GM04504 (cell line): ENCODE results near the gene MAGEB4.
"Not testable (repeated sequence)": the region's sequence is repeated elsewhere in the genome, so short reads cannot be mapped to it uniquely, and the experiment has no call there.

Source experiments
- DNase-seq: peaks from one replicate; pipeline ENCODE4 v3.0.0-alpha.2; 2012; ENCODE audit warnings: low read depth

The MAGEB4 gene, protein sequence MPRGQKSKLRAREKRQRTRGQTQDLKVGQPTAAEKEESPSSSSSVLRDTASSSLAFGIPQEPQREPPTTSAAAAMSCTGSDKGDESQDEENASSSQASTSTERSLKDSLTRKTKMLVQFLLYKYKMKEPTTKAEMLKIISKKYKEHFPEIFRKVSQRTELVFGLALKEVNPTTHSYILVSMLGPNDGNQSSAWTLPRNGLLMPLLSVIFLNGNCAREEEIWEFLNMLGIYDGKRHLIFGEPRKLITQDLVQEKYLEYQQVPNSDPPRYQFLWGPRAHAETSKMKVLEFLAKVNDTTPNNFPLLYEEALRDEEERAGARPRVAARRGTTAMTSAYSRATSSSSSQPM

DNA sequence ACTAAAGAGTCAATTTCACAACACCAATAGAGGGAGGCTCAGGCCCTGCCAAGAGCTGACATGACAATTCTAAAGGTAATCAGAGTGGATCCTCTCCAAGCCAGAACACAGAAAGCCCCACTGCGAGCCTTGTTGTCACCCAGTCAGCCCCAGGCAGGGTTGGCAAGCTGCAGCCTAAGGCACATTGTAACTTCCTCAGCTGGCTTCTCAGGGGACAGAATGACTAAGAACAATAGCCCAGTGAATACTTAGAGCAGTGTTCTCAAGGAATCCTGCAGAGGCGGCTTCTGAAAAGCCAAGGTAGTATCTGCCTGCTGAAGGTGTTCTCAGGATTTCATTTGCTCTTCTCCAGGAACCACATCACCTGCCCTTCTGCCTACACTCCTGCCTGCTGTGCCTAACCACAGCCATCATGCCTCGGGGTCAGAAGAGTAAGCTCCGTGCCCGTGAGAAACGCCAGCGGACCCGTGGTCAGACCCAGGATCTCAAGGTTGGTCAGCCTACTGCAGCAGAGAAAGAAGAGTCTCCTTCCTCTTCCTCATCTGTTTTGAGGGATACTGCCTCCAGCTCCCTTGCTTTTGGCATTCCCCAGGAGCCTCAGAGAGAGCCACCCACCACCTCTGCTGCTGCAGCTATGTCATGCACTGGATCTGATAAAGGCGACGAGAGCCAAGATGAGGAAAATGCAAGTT, at the start of gene MAGEB4:
MAGEB4 (plus strand) TSS at position 277 of the 692 bp plus-strand sequence; CDS start at position 413, 136 bp downstream.
- DNase-seq = no peak

DNA sequence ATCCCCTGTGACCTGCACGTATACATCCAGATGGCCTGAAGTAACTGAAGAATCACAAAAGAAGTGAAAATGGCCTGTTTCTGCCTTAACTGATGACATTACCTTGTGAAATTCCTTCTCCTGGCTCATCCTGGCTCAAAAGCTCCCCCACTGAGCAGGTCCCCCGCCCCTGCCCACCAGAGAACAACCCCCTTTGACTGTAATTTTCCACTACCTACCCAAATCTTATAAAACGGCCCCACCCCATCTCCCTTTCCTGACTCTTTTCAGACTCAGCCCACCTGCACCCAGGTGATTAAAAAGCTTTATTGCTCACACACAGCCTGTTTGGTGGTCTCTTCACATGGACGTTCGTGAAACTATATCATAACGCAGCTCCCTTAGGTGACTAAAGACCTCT, 47.9 kb upstream of the MAGEB4 start:
- not testable (repeated sequence) for DNase-seq

DNA sequence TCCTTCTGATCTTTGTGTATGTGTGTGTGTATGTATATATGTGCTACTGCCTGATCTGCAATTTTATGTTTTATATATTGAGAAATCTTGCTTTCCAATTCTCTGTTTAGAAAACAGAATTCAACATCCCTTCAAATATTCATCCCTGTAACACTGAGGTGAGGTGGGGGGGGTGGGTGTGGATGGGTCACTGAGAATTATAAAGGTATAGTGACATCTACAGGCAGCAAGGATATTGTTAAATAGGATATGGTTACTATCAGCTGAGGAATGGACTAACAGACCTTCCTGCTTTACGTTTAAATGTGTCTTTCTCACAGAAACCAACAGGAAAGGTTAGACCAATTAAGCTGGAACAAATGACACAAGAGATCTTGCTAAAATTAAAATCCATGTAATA, 45.5 kb upstream of the MAGEB4 start:
- DNase-seq = no peak

DNA sequence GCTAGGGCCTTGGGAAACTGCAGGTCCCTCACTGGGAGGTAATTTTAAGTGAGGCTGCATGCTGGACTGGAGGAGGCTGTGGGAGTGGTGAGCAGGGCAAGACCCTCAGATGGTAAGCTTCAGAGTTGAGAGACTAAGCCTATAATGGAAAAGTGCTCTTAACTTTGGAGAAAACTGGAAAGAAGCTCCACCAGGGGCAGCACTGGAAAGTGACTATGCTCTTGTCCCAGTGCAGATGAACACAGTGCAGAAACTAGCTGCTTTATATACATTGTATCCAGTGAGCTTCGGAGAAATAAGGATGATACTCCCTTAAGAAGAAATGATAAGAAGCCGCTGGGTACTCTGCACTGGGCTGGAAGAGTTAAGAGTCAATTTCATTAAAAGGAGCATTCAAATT, 29.6 kb upstream of the MAGEB4 start:
- DNase-seq = no peak

DNA sequence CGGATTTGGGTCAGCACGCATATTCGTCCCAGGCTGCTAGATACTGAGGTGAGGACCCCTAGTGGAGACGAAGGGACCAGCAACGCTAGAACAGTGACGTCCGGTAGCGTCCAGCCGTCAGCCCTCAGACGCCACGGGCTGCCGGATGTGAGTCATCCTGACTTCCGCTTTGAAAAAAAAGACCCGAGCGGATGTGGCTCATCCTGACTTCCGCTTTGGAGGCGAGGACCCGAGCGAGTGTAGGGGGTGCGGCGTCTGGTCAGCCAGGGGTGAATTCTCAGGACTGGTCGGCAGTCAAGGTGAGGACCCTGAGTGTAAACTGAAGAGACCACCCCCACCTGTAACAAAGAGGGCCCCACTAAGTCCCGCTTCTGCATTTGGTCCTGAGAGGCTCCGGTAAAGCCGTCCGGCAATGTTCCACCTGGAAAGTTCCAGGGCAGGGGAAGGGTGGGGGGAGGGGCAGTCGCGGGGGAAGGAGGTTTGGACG, 26.4 kb upstream of the MAGEB4 start, which contains the start of gene MAGEB2:
MAGEB2 (plus strand) TSS at position 207 of the 487 bp plus-strand sequence. CDS start 3,018 bp downstream, outside the sequence.
- DNase-seq = no peak

DNA sequence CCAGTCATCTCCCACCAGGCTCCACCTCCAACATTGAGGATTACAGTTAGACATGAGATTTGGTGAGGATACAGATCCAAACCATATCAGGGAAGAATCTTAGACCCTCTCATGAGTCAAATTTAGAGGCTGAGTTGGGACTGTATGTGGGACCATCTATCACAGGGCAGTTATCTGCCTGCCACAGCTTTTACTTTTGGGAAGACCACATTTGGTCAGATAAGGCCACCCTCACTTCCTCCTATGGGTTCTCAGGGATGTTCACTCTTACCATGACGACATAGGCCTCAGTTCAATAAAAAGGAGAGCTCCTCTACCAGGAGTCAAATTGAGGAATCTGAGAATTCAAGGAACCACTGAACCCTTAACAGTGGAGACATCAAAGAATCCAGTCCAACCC, 24.3 kb upstream of the MAGEB4 start:
- no peak for DNase-seq

DNA sequence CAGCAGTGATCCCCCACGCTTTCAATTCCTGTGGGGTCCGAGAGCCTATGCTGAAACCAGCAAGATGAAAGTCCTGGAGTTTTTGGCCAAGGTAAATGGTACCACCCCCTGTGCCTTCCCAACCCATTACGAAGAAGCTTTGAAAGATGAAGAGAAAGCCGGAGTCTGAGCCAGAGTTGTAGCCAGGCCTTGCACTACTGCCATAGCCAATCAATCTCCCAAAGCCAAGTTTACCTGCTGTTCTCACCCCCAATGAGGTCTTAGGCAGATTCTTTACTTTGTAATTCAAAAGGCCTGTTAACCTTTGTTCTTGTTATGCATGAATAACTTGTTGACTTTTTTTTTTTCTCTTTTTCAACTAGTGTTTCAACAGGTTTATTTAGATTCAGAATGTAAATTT, 22.4 kb upstream of the MAGEB4 start:
- no peak for DNase-seq

DNA sequence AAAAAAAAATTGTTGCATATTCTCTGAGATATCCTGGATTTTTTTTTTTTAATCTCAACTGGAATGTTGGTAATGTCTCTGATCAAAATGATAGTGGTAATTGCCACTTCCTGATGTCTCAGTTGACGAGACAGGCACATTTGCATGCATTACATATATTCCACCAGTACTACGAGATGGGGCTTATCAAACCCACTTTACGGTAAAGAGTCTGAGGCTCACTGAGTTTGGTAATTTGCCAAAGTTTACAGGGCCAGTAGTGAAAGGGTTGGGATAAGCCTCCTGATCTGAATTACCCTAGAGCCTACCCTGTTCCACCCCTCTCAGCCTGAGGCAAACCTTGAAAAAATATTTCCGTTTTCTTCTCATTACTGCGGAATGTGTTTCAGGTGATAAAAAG, 21.1 kb upstream of the MAGEB4 start:
- no peak for DNase-seq

DNA sequence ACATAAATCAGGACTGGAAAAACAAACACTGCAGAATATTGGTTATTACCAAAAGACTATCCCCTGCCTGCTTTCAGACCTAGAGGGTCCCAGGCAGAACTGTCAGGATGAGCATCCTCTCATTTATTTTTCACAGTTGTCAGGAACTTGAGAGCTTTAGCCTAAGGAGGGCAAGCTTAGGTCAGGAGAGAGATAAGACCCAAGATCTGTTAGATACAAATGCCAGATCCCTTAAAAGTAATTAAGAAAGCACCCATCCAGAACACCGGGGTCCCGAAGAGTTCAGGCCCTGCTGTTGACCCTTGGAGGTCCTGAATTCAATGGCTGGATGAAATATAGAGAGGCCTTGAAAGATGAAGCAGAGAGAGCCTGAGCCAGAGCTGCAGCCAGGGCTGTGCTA, 17.3 kb upstream of the MAGEB4 start:
- no peak for DNase-seq

DNA sequence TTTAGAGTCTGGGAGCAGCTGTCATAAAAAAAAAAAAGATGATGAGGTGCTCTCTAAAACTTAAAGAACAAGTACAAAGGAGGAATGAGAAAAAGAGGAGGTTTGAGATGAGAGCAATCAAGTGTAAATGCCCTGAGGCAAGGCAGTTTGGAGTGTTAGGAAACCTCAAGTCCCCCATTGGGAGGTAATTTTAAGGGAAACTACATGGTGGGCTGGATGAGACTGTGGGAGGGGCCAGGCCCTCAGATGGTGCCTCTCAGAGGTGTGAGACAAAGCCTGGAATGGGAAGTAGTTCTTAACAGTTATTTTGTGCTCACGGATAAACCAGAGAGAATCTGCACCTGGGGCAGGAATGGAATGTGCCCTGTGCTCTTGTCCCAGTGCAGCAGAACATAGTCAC, 13.3 kb upstream of the MAGEB4 start:
- no peak for DNase-seq

DNA sequence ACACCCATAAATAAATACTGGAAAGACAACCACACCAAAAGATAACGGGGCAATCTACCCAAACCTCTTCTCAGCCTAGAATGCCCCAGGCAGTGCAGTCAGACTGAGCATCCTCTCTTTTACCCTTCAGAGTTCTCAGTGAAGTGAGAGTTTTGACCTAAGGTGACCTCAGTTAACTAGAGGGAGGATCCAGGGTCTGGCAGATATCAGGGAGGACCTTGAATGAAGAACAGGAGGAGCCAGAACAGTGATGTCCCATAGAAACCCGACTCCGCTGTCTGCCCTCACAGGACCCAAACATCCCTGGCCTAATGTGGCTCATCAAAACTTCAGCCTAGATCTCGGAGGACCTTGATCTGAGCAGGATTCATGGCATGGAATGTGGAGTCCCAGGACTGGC, 11.4 kb upstream of the MAGEB4 start, which contains the start of gene MAGEB3:
MAGEB3 (plus strand) TSS at position 263 of the 400 bp plus-strand sequence. CDS start 5,268 bp downstream, outside the sequence.
- no peak for DNase-seq

DNA sequence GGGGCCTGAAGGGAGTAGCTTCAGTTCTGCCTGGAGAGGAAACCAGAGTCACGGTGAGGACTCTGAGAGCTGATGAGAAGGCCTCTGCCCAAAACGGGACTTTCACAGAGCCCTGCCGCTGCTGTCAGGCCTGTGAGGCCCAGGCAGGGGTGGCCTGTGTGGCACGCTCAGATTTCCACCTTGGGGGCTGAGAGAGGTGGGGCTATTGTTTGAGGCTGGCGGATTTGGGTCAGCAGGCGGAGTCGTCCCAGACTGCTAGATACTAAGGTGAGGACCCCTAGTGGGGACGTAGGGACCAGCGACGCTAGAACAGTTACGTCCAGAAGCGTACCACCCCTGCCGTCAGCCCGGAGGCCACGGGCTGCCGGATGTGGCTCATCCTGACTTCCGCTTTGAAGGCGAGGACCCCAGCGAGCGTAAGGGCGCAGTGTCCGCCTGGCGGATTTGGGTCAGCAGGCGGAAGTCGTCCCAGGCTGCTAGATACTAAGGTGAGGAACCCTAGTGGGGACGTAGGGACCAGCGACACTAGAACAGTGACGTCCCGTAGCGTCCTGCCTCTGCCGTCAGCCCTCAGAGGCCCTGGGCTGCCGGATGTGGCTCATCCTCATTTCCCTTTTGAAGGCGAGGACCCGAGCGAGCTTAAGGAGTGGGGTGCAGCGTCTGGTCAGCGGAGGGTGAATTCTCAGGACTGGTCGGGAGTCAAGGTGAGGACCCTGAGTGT, 5.1 kb downstream of the MAGEB4 start, which contains the start of gene MAGEB1:
MAGEB1 (plus strand) TSS at position 378 of the 721 bp plus-strand sequence. CDS start 3,348 bp downstream, outside the sequence.
- no peak for DNase-seq

DNA sequence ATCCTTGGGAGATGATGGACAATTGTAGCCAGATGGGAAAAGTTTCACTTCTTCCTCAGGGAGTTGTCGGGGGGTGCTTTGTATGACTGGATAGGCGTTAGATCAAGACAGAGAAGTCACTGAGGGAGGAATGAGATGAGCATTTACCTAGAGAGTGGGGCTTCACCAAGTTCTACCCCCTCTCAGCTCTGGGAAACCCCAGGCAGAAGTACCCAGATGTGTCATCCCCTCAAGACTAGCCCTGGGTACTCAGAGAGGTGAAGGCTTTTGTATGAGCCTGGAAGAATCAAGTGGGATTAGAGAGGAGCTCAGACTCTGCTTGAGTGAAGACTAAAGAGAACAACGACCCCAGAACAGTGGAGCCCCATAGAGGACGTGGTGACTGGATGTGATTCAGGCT, 7.1 kb downstream of the MAGEB4 start:
- DNase-seq = no peak

DNA sequence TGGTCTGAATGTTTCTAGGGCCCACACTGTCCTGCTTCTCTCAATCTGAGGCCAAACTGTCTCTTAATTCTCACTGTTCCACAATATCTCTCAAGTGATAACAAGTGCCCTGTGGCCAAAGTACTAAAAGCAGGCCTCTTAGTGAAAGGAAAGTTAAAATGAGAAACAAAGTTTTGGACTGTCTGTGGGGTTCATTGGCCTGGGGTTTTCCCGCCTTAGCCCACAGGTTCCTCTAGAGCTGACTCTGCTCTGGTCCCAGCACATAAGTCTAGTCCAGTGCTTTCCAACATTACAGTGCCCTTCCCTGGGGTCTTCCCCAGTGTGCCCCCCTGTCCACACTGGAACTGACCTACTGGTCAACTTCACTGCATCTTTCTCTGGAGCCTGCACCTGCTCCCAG, 11.5 kb downstream of the MAGEB4 start:
- DNase-seq = no peak

DNA sequence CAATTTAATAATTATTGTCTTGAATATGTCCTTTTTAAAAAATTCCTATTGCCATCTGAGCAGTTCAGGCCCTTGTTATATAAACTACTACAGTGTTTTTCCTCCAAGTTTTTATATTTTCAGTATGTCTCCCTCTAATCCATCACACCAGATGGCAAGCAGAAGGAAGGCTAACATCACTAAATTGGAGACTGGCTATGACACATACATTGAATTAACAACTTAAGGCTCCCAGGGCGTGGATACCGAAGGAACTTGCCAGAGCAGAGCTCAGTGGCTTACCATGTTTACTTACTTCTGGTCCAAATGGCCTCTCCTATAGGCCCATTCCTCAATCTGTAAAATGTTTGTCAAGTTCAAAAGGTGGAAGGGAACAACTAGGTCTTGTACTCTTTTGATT, 18.1 kb downstream of the MAGEB4 start:
- DNase-seq = no peak

DNA sequence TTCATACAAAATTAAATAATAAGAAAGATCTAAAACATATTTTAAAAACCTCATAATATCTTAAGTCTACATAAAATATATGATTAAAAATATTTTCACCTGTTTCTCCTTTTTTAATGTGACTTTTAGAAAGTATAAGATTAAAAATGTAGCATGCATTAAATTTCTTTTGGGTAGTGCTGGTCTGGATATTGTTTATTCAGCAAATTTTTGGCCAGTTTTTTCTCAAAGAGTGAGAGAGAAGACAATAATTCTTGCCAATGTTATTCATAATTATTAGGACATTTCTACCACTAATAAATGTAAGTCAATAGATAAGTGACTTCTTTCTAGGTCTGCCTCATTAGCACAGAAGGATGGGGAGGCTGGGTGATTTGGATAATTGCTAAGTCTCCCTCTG, 19.2 kb downstream of the MAGEB4 start:
- no peak for DNase-seq

DNA sequence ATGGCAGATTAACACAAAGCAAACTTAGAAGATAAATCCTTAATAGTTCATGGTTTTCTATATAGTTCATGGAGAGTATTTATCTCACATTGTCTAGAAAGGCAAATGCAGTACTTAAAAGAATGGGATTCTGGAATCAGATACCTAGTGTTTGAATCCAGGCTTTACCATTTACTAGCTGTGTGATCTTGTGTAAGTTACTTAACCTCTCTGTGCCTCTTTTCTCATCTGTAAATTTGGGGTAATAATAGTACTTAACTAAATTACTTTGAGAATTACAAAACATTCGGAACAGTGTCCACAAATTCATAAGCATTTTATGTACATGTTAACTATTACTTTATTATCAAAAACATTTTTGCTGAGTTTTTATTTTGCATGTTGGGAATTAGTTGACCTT, 21.0 kb downstream of the MAGEB4 start:
- DNase-seq = no peak

DNA sequence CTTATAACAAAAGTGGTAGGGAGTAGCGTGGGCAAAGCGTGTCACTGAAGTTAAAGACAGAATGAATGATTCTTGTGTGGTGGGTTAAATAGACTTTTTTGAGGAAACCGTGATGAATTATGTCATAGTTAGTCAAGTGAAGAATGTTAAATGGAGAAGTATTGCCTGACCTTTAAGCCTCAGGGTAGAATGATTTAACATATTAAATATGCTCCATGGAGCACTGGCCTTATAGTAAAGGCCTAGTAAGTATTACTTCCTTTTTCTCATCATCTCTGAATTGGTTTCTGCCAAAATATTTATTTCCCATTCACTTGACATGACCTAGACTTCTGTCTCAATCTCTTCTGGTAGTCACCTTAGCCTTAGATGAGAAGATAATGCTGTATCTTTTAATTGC, 28.8 kb downstream of the MAGEB4 start:
- no peak for DNase-seq

DNA sequence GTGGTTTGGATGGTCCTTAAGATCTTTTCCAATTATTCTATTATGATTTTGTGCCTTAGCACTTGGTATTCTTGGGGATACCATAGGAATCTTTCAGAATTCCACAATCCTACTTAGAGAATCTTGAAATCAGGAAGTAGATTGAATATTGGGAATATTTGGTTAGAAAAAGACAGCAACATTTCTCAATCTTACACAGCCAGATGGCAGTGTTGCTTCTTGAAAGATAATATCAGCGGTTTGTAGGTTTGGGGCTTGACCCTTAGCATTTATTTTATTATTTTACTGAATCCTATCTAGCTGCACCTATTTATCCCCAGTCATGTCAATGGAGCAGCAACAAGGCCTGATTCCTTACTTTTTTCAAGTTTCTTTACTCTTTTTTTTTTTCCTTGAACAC, 33.7 kb downstream of the MAGEB4 start:
- DNase-seq = no peak

DNA sequence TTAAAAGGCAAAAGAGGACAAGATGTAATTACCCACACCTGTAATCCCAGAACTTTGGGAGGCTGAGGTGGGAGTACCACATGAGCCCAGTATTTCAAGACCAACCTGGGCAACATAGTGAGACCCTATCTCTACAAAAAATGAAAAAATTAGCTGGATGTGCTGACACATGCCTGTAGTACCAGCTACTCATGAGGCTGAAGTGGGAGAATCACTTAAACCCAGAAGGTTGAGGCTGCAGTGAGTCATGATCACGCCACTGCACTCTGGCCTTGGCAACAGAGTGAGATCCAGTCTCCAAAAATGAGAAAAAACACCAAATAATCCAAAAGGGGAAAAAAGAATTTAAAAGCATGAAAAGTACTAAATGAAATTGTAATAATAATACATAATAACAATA, 36.6 kb downstream of the MAGEB4 start:
- no peak for DNase-seq

DNA sequence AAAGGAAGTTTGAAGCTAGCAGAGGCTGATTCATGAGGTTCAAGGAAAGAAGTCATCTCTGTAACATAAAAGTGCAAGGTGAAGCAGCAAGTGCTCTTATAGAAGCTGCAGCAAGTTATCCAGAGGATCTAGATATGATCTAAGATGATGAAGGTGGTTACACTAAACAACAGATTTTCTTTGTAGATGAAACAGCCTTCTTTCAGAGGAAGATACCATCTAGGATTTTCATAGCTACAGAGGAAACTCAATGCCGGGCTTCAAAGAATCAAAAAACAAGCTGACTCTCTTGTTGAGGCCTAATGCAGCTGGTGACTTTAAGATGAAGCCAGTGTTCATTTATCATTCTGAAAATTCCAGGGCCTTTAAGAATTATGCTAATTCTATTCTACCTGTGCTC, 38.6 kb downstream of the MAGEB4 start:
- no peak for DNase-seq

DNA sequence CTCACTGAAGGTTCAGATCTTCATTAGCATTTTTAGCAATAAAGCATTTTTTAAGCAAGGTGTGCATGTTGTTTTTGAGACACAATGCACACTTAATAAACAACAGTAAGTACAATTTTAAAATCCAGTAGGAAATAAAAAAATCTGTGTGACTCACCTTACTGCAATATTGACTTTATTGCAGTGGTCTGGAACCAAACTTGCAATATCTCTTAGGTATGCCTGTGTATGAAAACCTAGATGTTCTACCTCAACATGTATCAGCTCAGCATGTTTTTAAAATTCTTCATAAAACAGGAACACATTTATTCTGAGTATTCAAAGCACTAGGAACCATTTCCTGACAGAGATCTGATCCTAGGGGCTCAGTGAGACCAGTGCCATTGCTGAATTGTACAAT, 40.7 kb downstream of the MAGEB4 start:
- no peak for DNase-seq
